DND-41 (cell line): Measurements from ENCODE around the gene CR1L.

Source experiments
- CTCF ChIP-seq: IDR thresholded peaks from 2 replicates; pipeline ENCODE4 v1.5.1; 2012; ENCODE audit warnings: borderline replicate concordance, low read length, moderate library complexity, mild to moderate bottlenecking; ENCODE audit not compliant: poor library complexity, severe bottlenecking; ENCODE audit errors: extremely low read depth
- EZH2 ChIP-seq: IDR thresholded peaks from 3 replicates; pipeline ENCODE4 v1.6.1; 2012; ENCODE audit warnings: borderline replicate concordance, low read depth, mild to moderate bottlenecking, moderate library complexity, low read length, inconsistent platforms; ENCODE audit not compliant: severe bottlenecking

GRCh38 chr1:207628776-207629175 lies 16.2 kb upstream of the CR1L start:
- TF ChIP-seq CTCF (no peak), EZH2 (no peak)
